H1 (cell line): ENCODE data around the gene YPEL4. TPM values are rescaled to one million over a fixed set of nuclear protein-coding genes. Genes with fewer than 3 reads are reported as not detected.

Source experiments
- CTCF ChIA-PET: fragments of 300-600 bp; sonication (Branson Sonifier 250); formaldehyde crosslinking; loops from one replicate; lab custom pipeline; 2021; ENCODE audit not compliant: partially characterized antibody; lab: Charles Lee
- POLR2A ChIA-PET: fragments of 300-600 bp; sonication (Branson Sonifier 250); formaldehyde crosslinking; loops from one replicate; lab custom pipeline; 2021; ENCODE audit warnings: inconsistent platforms; ENCODE audit not compliant: partially characterized antibody; lab: Charles Lee
- DNase-seq, 2 experiments: peaks; one replicate each; pipeline versions ENCODE4 v3.0.0 to v3.0.0-alpha.2; 2010 to 2022; ENCODE audit warnings: low spot score in 2 of 2, low read depth in 1 of 2, mixed read lengths in 1 of 2
- FAIRE-seq: peaks from 2 replicates; lab custom pipeline; 2011; peaks lifted over from hg19 to GRCh38; lab: Jason Lieb, UNC
- H2AFZ ChIP-seq: 2 replicates; pipeline ENCODE4 v1.8.1; 2012; ENCODE audit warnings: low read length, inconsistent platforms
- H2AK5ac ChIP-seq: 2 replicates; pipeline ENCODE4 v1.6.1; 2013; ENCODE audit warnings: low read depth, low read length
- H2BK120ac ChIP-seq: replicated peaks from 2 replicates; pipeline ENCODE3; 2013; ENCODE audit warnings: low read depth, low read length, inconsistent platforms
- H2BK12ac ChIP-seq: 2 replicates; pipeline ENCODE4 v1.6.1; 2013; ENCODE audit warnings: low read depth, low read length
- H2BK15ac ChIP-seq: 2 replicates; pipeline ENCODE4 v1.6.1; 2013; ENCODE audit warnings: low read length
- H2BK20ac ChIP-seq: 2 replicates; pipeline ENCODE4 v1.6.1; 2013; ENCODE audit warnings: low read length
- H2BK5ac ChIP-seq: 2 replicates; pipeline ENCODE4 v1.6.1; 2013; ENCODE audit warnings: low read depth, low read length
- H3K14ac ChIP-seq: 2 replicates; pipeline ENCODE4 v1.6.1; 2013; ENCODE audit warnings: inconsistent platforms; ENCODE audit not compliant: insufficient read length
- H3K18ac ChIP-seq: 2 replicates; pipeline ENCODE4 v1.6.1; 2013; ENCODE audit warnings: low read length; ENCODE audit errors: extremely low read depth
- H3K23ac ChIP-seq: 2 replicates; pipeline ENCODE4 v1.6.1; 2013; ENCODE audit warnings: inconsistent platforms; ENCODE audit not compliant: insufficient read length
- H3K23me2 ChIP-seq: 2 replicates; pipeline ENCODE4 v1.6.1; 2013; ENCODE audit warnings: low read depth, low read length
- H3K27ac ChIP-seq: 2 replicates; pipeline ENCODE4 v1.6.1; 2011; ENCODE audit warnings: low read depth, low read length, inconsistent platforms
- H3K27me3 ChIP-seq, 4 experiments: replicated peaks in 1 of 4; 1 replicate in 1 of 4; 2 replicates in 3 of 4; pipeline versions ENCODE4 v1.6.1 to v1.8.1; 2011 to 2013; ENCODE audit warnings: low read length in 3 of 4, mild to moderate bottlenecking in 3 of 4, inconsistent platforms in 2 of 4, mixed read lengths in 2 of 4, moderate library complexity in 1 of 4; ENCODE audit not compliant: control insufficient read depth in 3 of 4, insufficient read depth in 3 of 4; ENCODE audit errors: extremely low read depth in 1 of 4
- H3K36me3 ChIP-seq, 4 experiments: 2 replicates each; pipeline versions ENCODE4 v1.6.1 to v1.8.1; 2011 to 2013; ENCODE audit warnings: mild to moderate bottlenecking in 4 of 4, low read length in 3 of 4, moderate library complexity in 2 of 4, control low read depth in 1 of 4, inconsistent platforms in 1 of 4; ENCODE audit not compliant: insufficient read depth in 4 of 4, control insufficient read depth in 2 of 4
- H3K4ac ChIP-seq: replicated peaks from 2 replicates; pipeline ENCODE3; 2013; ENCODE audit warnings: low read length, low read depth, mixed read lengths, inconsistent platforms; ENCODE audit not compliant: insufficient read length
- H3K4me1 ChIP-seq, 4 experiments: replicated peaks in 1 of 4; 1 replicate in 1 of 4; 2 replicates in 3 of 4; pipeline versions ENCODE4 v1.6.1 to v1.8.1; 2011 to 2013; ENCODE audit warnings: low read length in 3 of 4, inconsistent platforms in 2 of 4, mixed read lengths in 1 of 4; ENCODE audit not compliant: insufficient read depth in 4 of 4, control insufficient read depth in 3 of 4
- H3K4me2 ChIP-seq, 2 experiments: 2 replicates each; pipeline versions ENCODE4 v1.6.1 to v1.8.1; 2011 to 2013; ENCODE audit warnings: low read depth in 2 of 2, low read length in 2 of 2, control low read depth in 1 of 2, inconsistent platforms in 1 of 2, mild to moderate bottlenecking in 1 of 2; ENCODE audit not compliant: insufficient read depth in 1 of 2
- H3K4me3 ChIP-seq, 4 experiments: fragments of 200-600, 300-600 bp in 1 of 4; sonication (generic), shearing (Covaris generic), sonication (Bioruptor Twin) in 1 of 4; 2 replicates each; pipeline versions ENCODE4 v1.5.1 to v1.8.1; 2011 to 2016; ENCODE audit warnings: low read length in 4 of 4, low read depth in 3 of 4, control low read depth in 2 of 4, inconsistent platforms in 2 of 4, mild to moderate bottlenecking in 2 of 4, mixed read lengths in 1 of 4, moderate library complexity in 1 of 4; ENCODE audit not compliant: insufficient read depth in 2 of 4; ENCODE audit errors: extremely low read depth in 1 of 4
- H3K56ac ChIP-seq: replicated peaks from 2 replicates; pipeline ENCODE3; 2013; ENCODE audit warnings: low read depth, mild to moderate bottlenecking, mixed read lengths, low read length, inconsistent platforms; ENCODE audit not compliant: insufficient read length
- H3K79me1 ChIP-seq: 2 replicates; pipeline ENCODE4 v1.6.1; 2013; ENCODE audit warnings: low read depth, low read length, control low read depth
- H3K79me2 ChIP-seq, 2 experiments: 2 replicates each; pipeline versions ENCODE4 v1.6.1 to v1.8.1; 2012 to 2013; ENCODE audit warnings: low read length in 2 of 2, mild to moderate bottlenecking in 2 of 2, inconsistent platforms in 1 of 2; ENCODE audit not compliant: insufficient read depth in 2 of 2, control insufficient read depth in 1 of 2
- H3K9ac ChIP-seq, 4 experiments: replicated peaks in 1 of 4; 1 replicate in 1 of 4; 2 replicates in 3 of 4; pipeline versions ENCODE4 v1.6.1 to v1.8.1; 2011 to 2013; ENCODE audit warnings: low read depth in 3 of 4, low read length in 3 of 4, control low read depth in 2 of 4, mild to moderate bottlenecking in 2 of 4, moderate library complexity in 2 of 4, inconsistent platforms in 1 of 4; ENCODE audit errors: extremely low read depth in 1 of 4
- H3K9me3 ChIP-seq, 2 experiments: 2 replicates each; pipeline versions ENCODE4 v1.6.1 to v1.8.1; 2012 to 2013; ENCODE audit warnings: mild to moderate bottlenecking in 2 of 2, moderate library complexity in 2 of 2, control low read depth in 1 of 2, inconsistent platforms in 1 of 2, low read depth in 1 of 2, low read length in 1 of 2, mixed read lengths in 1 of 2; ENCODE audit not compliant: insufficient read depth in 2 of 2
- H4K20me1 ChIP-seq, 2 experiments: replicated peaks in 1 of 2; 2 replicates each; pipeline versions ENCODE3 to v1.8.1; 2011 to 2013; ENCODE audit warnings: inconsistent platforms in 2 of 2, low read length in 2 of 2, mild to moderate bottlenecking in 1 of 2; ENCODE audit not compliant: insufficient read depth in 2 of 2, control insufficient read depth in 1 of 2
- H4K5ac ChIP-seq: 2 replicates; pipeline ENCODE4 v1.6.1; 2013; ENCODE audit warnings: low read length, low read depth, mixed read lengths, inconsistent platforms; ENCODE audit not compliant: insufficient read length
- H4K8ac ChIP-seq: 2 replicates; pipeline ENCODE4 v1.8.0; 2013; ENCODE audit warnings: mild to moderate bottlenecking, moderate library complexity, low read length, inconsistent platforms; ENCODE audit not compliant: insufficient read depth; ENCODE audit errors: extremely low read depth
- H4K91ac ChIP-seq: replicated peaks from 2 replicates; pipeline ENCODE3; 2013; ENCODE audit warnings: low read length, mixed read lengths, inconsistent platforms; ENCODE audit not compliant: insufficient read length
- MAX ChIP-seq: IDR thresholded peaks from 2 replicates; pipeline ENCODE4 v1.6.1; 2012; ENCODE audit warnings: inconsistent platforms
- RBBP5 ChIP-seq: IDR thresholded peaks from 2 replicates; pipeline ENCODE4 v1.7.1; 2012; ENCODE audit warnings: low read depth, mild to moderate bottlenecking, inconsistent platforms, low read length, moderate library complexity, borderline replicate concordance
- WGBS, 2 experiments: shearing (Covaris generic) in 1 of 2; methylation state at CpG; one replicate each; pipeline versions ENCODE4 v1.1.6 to v1.1.7; 2013 to 2015; ENCODE audit warnings: low lambda C conversion rate in 2 of 2, mixed read lengths in 2 of 2, inconsistent platforms in 1 of 2, low coverage in 1 of 2, missing lambda C conversion rate in 1 of 2; ENCODE audit not compliant: insufficient replicate concordance in 2 of 2, insufficient coverage in 1 of 2, insufficient read length in 1 of 2; ENCODE audit errors: extremely low coverage in 1 of 2, missing lambda C conversion rate in 1 of 2; 5-methylcytosine and 5-hydroxymethylcytosine counted together
- polyA plus RNA-seq, 7 experiments: library from polyadenylated mRNA; depleted of rRNA in 3 of 7; stranded (reverse) in 5 of 7; unstranded in 2 of 7; fragments of >200 nt in 5 of 7; fragments of 200-250 nt in 2 of 7; gene quantifications; 1 replicate in 5 of 7; 2 replicates in 1 of 7; 4 replicates in 1 of 7; pipeline versions ENCODE4 v1.2.1 to v1.2.3, GENCODE V29; 2011 to 2013; ENCODE audit warnings: missing spikeins in 2 of 7, mixed read lengths in 2 of 7
- total RNA-seq: library from RNA; stranded (reverse); fragmentation: NEBNext Ultra II Directional; extraction: Animal tissue kit (Norgen Biotek cat#: 25700); gene quantifications from 2 replicates; pipeline ENCODE4 v1.2.1, GENCODE V29; 2021

The YPEL4 gene
- total and polyA plus RNA-seq, 2 of the 8 experiments (the other 6 are each of a cell fraction or from before 2014, with no cell fraction given), result 0.13 to 0.38 TPM

DNA sequence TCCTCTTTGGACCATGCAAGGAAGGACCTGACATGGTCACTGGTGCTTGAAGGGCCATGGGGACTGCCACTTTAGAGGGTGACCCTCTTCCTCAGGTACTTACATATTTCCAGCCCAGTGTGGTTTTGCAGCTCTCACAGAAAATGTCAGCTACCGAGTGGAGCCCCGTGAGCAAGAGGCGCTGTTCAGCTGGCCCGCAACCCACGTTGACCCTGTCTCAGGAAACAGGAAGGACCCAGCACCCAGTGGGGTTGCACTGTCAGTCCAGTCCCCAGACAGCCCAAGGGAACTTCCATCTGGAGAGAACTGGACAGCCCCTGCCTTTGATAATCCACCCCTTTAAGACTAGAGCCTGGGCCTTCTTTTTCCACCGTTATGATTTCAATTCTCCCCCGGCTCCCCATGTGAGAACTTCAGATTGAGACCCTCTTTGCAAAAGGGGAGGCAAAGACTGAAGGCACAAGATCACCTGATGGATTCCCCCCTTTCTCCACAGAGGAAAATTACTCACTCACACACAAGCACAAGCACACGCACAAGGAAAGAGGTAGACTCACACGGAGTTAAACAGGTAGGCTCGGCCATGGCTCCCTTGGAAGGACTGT is 3.4 kb downstream of the YPEL4 start:
- peak in 1 of 2 experiments; percentile 58 for DNase-seq
- H4K8ac ChIP-seq, result peak overlapping the region; percentile 41; the same call in 1 of the 2 replicates
- peaks cover 5 to 12% (median 8%) of the 10 kb centered on the region in 4 experiments; a peak in 6 of 8 replicates for H3K36me3 ChIP-seq
- no peak overlapping the region for H4K5ac ChIP-seq
- H3K4ac ChIP-seq, result no peak overlapping the region
- H2AFZ ChIP-seq, result no peak overlapping the region
- H3K9ac ChIP-seq, result 0 out of 7 replicates have a peak overlapping the region, but pooled peaks of 1 of the 4 experiments have one; percentile 38
- H2BK5ac ChIP-seq, result 0 out of 2 replicates have a peak overlapping the region, but pooled peaks have one; percentile 57
- H3K27ac ChIP-seq, result no peak overlapping the region
- H2BK120ac ChIP-seq, result no peak overlapping the region
- H3K56ac ChIP-seq, result no peak overlapping the region
- peaks cover 33 to 60% (median 38%) of the 10 kb centered on the region in 4 experiments for H3K4me1 ChIP-seq
- H3K9me3 ChIP-seq, result no peaks in the 10 kb centered on the region
- H3K14ac ChIP-seq, result no peak overlapping the region
- ChIA-PET POLR2A (interaction anchor here (0.6 to 29.6 kb wide), 29 partner anchors 5 to 334 kb away, joined by 3 to 1546 read pairs (median 4); partner anchors contain the start of genes CLP1, RTN4RL2, SERPING1 and SLC43A1), CTCF (interaction anchor here (0.5 to 14.3 kb wide), 4 partner anchors 9 to 87 kb away, joined by 3 to 357 read pairs (median 144); partner anchors contain the start of genes SERPING1 and UBE2L6)
- H4K20me1 ChIP-seq, result peaks cover 25 to 35% of the 10 kb centered on the region in 2 experiments
- no peak overlapping the region for H2BK20ac ChIP-seq
- H2AK5ac ChIP-seq, result no peak overlapping the region
- 53% methylated on average over 10 of the region's 10 CpGs; no CpG with 5 or more reads in 1 of the 2 experiments for WGBS, 2 experiments
- H3K79me1 ChIP-seq, result no peaks in the 10 kb centered on the region; the same call in 1 of the 2 replicates
- TF ChIP-seq MAX (no peak), RBBP5 (0 out of 2 replicates have a peak, but pooled peaks have one; percentile 1)
- no peak overlapping the region for H4K91ac ChIP-seq
- 0 out of 7 replicates have a peak, but pooled peaks cover 0 to 4% (median 0%) of the 10 kb centered on the region in 4 experiments for H3K27me3 ChIP-seq
- H2BK12ac ChIP-seq, result no peak overlapping the region
- no peak overlapping the region; the same call in 1 of the 2 replicates for H3K18ac ChIP-seq
- no peak for FAIRE-seq
- H3K4me3 ChIP-seq, result peak overlapping the region in 2 of 4 experiments; percentile 45 to 56; a peak in 4 of 8 replicates
- peaks cover 28% of the 10 kb centered on the region for H3K23me2 ChIP-seq
- H3K79me2 ChIP-seq, result peaks cover 0 to 12% of the 10 kb centered on the region in 2 experiments; a peak in 2 of 4 replicates
- no peak overlapping the region for H2BK15ac ChIP-seq
- no peak overlapping the region for H3K23ac ChIP-seq
- H3K4me2 ChIP-seq, result peak overlapping the region; percentile 92 to 95
